Adrenal gland (tissue), 12 donors: ENCODE measurements around the gene EML1. TPM values are rescaled to one million over a fixed set of nuclear protein-coding genes. Genes with fewer than 3 reads are reported as not detected.

Source experiments
- DNase-seq, 7 donors: peaks; one replicate each; pipeline ENCODE4 v3.0.0-alpha.2; 2019 to 2020
- H3K27ac ChIP-seq, 5 donors: fragments of 200-600 bp; sonication (generic) in 4 of 5; 1 replicate in 3 of 5; 2 replicates in 2 of 5; pipeline versions ENCODE4 v1.5.1 to v1.8.0; 2016 to 2020; ENCODE audit warnings: mild to moderate bottlenecking in 1 of 5
- H3K27me3 ChIP-seq: fragments of 200-600 bp; 2 replicates; pipeline ENCODE4 v1.8.0; 2021
- H3K36me3 ChIP-seq, 2 donors: fragments of 200-600 bp; replicated peaks in 1 of 2; 1 replicate in 1 of 2; 2 replicates in 1 of 2; pipeline versions ENCODE4 v1.5.1 to v1.8.0; 2018 to 2022
- H3K4me1 ChIP-seq, 2 donors: fragments of 200-600 bp; replicated peaks in 1 of 2; 1 replicate in 1 of 2; 2 replicates in 1 of 2; pipeline versions ENCODE4 v1.5.1 to v1.8.0; 2018 to 2021
- H3K4me3 ChIP-seq, 4 donors: fragments of 200-600 bp; sonication (generic) in 3 of 4; one replicate each; pipeline ENCODE4 v1.5.1; 2016 to 2018
- H3K9me3 ChIP-seq, 3 donors: fragments of 200-600 bp; sonication (generic) in 1 of 3; replicated peaks in 1 of 3; 1 replicate in 2 of 3; 2 replicates in 1 of 3; pipeline versions ENCODE4 v1.5.1 to v1.8.0; 2016 to 2021
- CTCF ChIP-seq, 6 experiments: fragments of 450-650 bp in 4 of 6; fragments of 200-600 bp in 2 of 6; sonication (generic) in 1 of 6; IDR thresholded peaks; 1 replicate in 5 of 6; 2 replicates in 1 of 6; pipeline versions ENCODE4 v1.5.1 to v1.8.0; 2016 to 2021; ENCODE audit warnings: antibody characterized with exemption in 6 of 6, mild to moderate bottlenecking in 2 of 6, moderate library complexity in 1 of 6
- POLR2A ChIP-seq, 2 donors: fragments of 450-650 bp; IDR thresholded peaks; one replicate each; pipeline ENCODE4 v1.6.1; 2017; ENCODE audit warnings: antibody characterized with exemption in 2 of 2, mild to moderate bottlenecking in 2 of 2, moderate library complexity in 1 of 2
- WGBS, 4 donors: extraction: QIAGEN DNeasy Blood & Tissue Kit in 2 of 4; methylation state at CpG; one replicate each; pipeline versions ENCODE4 v1.1.5 to v1.1.7; 2013 to 2017; 5-methylcytosine and 5-hydroxymethylcytosine counted together
- intact Hi-C, 2 donors: fragments of 100-400 bp; cut with DNase I; formaldehyde crosslinking; loops; one replicate each; pipeline versions ENCODE4 v1.14.1 to v1.15.0; 2022 to 2023
- polyA plus RNA-seq, 3 donors: library from polyadenylated mRNA; stranded (reverse); fragments of 200-250 nt in 2 of 3; fragments of 350-450 nt in 1 of 3; fragmentation: Illumina TruSeq in 1 of 3; extraction: RNeasy Lipid Tissue Mini Kit (QIAGEN cat#74804) in 1 of 3; gene quantifications; one replicate each; pipeline ENCODE4 v1.2.3, GENCODE V29; 2013 to 2014
- total RNA-seq, 9 donors: library from RNA; depleted of rRNA in 4 of 9; stranded (reverse); fragments of >200 nt in 4 of 9; fragments of 120-200 nt in 1 of 9; fragmentation: NEBNext Ultra II Directional in 1 of 9; extraction: Animal tissue kit (Norgen Biotek cat#: 25700) in 1 of 9; gene quantifications; one replicate each; pipeline versions ENCODE4 v1.1.0 to v1.2.4, GENCODE V29; 2013 to 2023
- donor health status: healthy with polysubstance abuse.
- donor health status: Bipolar disorder and iron deficiency.
- donor health status: DM: yes; HTN: yes; CAD: no.
- donor health status: DM: no; HTN: no; CAD: no.
- donor health status: DM: no; HTN: no; CAD: no.
- donor health status: DM: yes; HTN: yes; CAD: no.

The EML1 gene
- total and polyA plus RNA-seq, 12 donors: 5.5 to 59.5 (median 16.2) TPM

GRCh38 chr14:99757331-99758070 is 35.7 kb upstream of the EML1 start:
- intact Hi-C loops: no loop called here
- TF ChIP-seq POLR2A (IDR thresholded peaks at IDR 0.05) (no peak), CTCF (IDR thresholded peaks at IDR 0.05) (no peak)
- WGBS, 4 donors: 69 to 77% (median 76%) methylated on average over 12 of the region's 12 CpGs
- Histone ChIP-seq H3K36me3 (no peaks in the 10 kb centered on the region), H3K27me3 (no peaks in the 10 kb centered on the region), H3K4me3 (no peak overlapping the region), H3K27ac (peak overlapping the region in 3 of 5 donors; percentile 57 to 77 (median 66)), H3K9me3 (no peaks in the 10 kb centered on the region), H3K4me1 (peaks cover 42 to 52% of the 10 kb centered on the region in 2 donors)
- DNase-seq: peak in 2 of 7 donors; percentile 32 to 39

- Histone ChIP-seq H3K4me1 (peaks cover 37 to 48% of the 10 kb centered on the region in 2 donors), H3K9me3 (no peaks in the 10 kb centered on the region), H3K4me3 (no peak overlapping the region), H3K36me3 (no peaks in the 10 kb centered on the region), H3K27ac (peak overlapping the region in 3 of 5 donors; percentile 57 to 77 (median 66)), H3K27me3 (no peaks in the 10 kb centered on the region)
- TF ChIP-seq CTCF (IDR thresholded peaks at IDR 0.05) (no peak), POLR2A (IDR thresholded peaks at IDR 0.05) (peak in 1 of 2 donors; percentile 28)
- intact Hi-C loops: no loop called here
- DNase-seq: peak; percentile 52 to 81 (median 77)
- WGBS, 4 donors: 54 to 65% (median 57%) methylated on average over 8 to 11 of the region's 11 CpGs
These were observed 34.9 kb upstream of the EML1 start for GRCh38 chr14:99758121-99758821.

- WGBS, 4 donors: 73 to 86% (median 80%) methylated on average over 7 of the region's 7 CpGs
- Histone ChIP-seq H3K27ac (peak overlapping the region in 2 of 5 donors; percentile 35 to 66), H3K4me1 (peaks cover 37 to 45% of the 10 kb centered on the region in 2 donors), H3K4me3 (no peak overlapping the region), H3K9me3 (no peaks in the 10 kb centered on the region), H3K27me3 (no peaks in the 10 kb centered on the region), H3K36me3 (no peaks in the 10 kb centered on the region)
- intact Hi-C loops: no loop called here
- TF ChIP-seq CTCF (IDR thresholded peaks at IDR 0.05) (no peak), POLR2A (IDR thresholded peaks at IDR 0.05) (no peak)
- no peak for DNase-seq
These were observed 34.2 kb upstream of the EML1 start for GRCh38 chr14:99758872-99759545.

GRCh38 chr14:99759546-99759925 is 33.7 kb upstream of the EML1 start:
- WGBS, 4 donors: 85 to 87% (median 85%) methylated on average over 5 to 9 of the region's 9 CpGs
- intact Hi-C loops: no loop called here
- peaks cover 34 to 39% of the 10 kb centered on the region in 2 donors for H3K4me1 ChIP-seq
- H3K9me3 ChIP-seq: no peaks in the 10 kb centered on the region
- no peak overlapping the region for H3K27ac ChIP-seq
- H3K27me3 ChIP-seq: no peaks in the 10 kb centered on the region
- H3K4me3 ChIP-seq: no peak overlapping the region
- TF ChIP-seq POLR2A (IDR thresholded peaks at IDR 0.05): no peak
- TF ChIP-seq CTCF (IDR thresholded peaks at IDR 0.05): no peak
- peak in 1 of 7 donors; percentile 45 for DNase-seq
- no peaks in the 10 kb centered on the region for H3K36me3 ChIP-seq
